Muscle of back (tissue), 11 donors: ENCODE measurements around the gene EIF3A. TPM values are rescaled to one million over a fixed set of nuclear protein-coding genes. Genes with fewer than 3 reads are reported as not detected.
"Not testable (repeated sequence)": the region's sequence is repeated elsewhere in the genome, so short reads cannot be mapped to it uniquely, and the experiment has no call there.

Experiments used
- DNase-seq, 3 donors: peaks; one replicate each; pipeline versions ENCODE4 v3.0.0 to v3.0.0-alpha.2; 2013
- polyA plus RNA-seq, 10 donors: library from polyadenylated mRNA; unstranded; fragments of 120-200 nt; gene quantifications; one replicate each; pipeline ENCODE4 v1.2.1, GENCODE V29; 2013; ENCODE audit not compliant: insufficient read length in 10 of 10

Gene EIF3A
- polyA plus RNA-seq, 10 donors = 122 to 160 (median 132) TPM

GRCh38 chr10:119058010-119058409 is 22.6 kb downstream of the EIF3A start:
- DNase-seq = no peak

- no peak for DNase-seq
Observed at GRCh38 chr10:119055472-119055871, 25.1 kb downstream of the EIF3A start.

DNA sequence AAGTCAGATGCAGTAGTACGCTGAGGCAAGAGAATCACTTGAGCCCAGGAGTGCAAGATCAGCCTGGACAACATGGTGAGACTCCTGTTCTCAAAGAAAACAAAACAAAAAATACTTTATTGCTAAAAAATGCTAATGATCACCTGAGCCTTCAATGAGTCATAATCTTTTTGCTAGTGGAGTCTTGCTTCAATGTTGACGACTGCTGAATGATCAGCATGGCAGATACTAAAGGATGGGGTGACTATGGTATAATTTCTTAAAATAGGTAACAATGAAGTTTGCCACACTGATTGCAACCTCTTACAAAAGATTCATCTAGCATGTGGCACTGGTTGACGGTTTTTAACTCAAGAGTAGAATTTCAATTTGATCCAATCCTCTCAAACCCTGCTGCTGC is 28.8 kb downstream of the EIF3A start:
- no peak for DNase-seq

DNA sequence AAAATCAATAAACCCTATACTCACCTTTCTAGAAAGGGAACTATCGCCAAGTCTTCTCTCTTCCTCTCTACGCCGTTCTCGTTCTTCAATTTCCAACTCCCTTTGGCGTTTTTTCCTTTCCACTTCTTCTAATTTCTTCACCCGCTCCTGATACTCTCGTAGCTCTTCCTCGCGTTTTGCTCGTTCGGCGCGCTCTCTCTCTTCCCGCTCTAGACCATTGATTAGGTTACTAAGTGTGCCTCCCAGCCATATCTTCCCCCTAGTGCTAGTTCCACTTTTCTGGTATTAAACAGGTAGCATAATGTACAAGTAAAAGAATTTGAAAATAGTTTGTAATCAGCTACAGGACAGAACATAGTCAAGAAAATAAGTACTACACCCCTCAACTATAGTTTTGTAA is 30.8 kb downstream of the EIF3A start:
- no peak for DNase-seq

DNA sequence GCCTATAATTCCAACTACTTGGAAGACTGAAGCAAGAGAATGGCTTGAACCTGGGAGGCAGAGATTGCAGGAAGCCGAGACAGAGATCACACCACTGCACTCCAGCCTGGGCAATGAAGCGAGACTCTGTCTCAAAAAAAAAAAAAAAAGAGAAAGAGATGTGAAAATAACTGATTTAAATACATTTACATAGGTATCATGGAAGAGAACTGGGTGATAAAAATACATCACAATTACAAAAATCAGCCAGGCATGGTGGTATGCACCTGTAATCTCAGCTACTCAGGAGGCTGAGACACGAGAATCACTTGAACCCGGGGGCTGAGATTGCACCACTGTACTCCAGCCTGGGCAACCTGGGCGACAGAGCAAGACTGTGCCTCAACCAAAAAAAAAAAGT is 31.3 kb downstream of the EIF3A start:
- DNase-seq = no peak

DNA sequence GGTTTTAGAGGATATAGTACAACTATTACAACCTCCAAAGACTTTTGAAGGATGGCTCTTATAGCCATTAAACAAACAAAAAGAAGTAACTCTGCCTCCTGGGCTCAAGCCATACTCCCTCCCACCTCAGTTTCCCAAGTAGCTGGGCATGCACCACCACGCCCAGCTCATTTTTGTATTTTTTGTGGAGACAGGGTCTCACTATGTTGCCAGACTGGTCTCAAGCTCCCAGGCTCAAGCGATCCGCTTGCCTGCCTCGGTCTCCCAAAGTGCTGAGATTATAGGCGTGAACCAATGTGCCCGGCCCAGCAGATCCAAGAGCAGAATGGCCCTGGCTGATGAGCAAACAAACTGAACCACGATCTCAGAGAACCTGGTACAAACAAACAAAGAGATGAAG is 35.1 kb downstream of the EIF3A start:
- no peak for DNase-seq

DNA sequence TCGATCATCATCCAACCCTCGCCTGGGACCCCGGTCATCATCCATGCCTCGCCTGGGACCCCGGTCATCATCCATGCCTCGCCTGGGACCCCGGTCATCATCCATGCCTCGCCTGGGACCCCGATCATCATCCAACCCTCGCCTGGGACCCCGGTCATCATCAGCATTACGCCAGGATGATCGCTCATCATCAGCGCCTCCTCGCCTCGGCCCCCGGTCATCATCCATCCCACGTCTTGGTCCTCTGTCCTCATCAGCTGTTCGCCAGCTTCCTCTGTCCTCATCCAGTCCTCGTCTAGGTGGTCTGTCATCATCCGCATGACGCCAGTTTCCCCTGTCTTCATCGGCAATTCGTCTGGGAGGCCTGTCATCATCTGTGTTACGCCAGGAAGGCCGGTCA is 38.4 kb downstream of the EIF3A start:
- no peak for DNase-seq

DNA sequence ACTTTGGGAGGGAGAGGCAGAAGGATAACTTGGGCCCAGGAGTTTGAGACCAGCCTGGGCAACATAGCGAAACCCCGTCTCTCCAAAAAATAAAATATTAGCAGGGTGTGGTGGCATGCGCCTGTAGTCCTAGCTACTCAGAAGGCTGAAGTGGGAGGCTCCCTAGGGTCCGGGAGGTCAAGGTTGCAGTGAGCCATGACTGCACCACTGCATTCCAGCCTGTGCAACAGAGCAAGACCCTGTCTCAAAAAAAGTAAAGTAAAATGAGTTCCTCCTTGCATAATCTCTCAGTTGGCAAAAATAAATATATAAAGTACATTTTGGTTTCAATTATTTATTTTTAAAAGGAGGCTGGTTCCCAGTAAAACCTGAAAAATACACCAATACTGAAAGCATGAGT is 39.3 kb downstream of the EIF3A start:
- DNase-seq = no peak

DNA sequence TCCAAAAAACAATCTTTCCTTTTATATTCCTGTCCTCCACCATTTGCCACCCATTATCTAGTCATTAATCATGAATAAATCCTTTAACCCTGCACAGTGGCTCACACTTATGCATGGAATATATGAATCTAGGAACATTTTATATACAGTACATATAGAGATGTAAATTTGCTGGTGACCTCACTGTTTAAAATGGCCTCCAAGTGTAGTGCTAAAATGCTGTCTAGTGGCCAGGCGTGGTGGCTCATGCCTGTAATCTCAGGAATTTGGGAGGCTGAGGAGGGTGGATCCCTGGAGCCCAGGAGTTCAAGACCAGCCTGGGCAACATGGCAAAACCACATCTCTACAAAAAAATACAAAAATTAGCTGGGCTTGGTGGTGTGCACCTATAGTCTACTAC is 41.5 kb downstream of the EIF3A start:
- DNase-seq = no peak

GRCh38 chr10:119031496-119032059 is 49.0 kb downstream of the EIF3A start:
- DNase-seq = no peak

- peak in 2 of 3 donors; percentile 11 to 70 for DNase-seq
Observed at GRCh38 chr10:119030421-119031250, 50.0 kb downstream of the EIF3A start.

GRCh38 chr10:119029613-119030420 is 50.8 kb downstream of the EIF3A start, which contains the start of gene NANOS1:
Gene NANOS1, plus strand, starts transcription at chr10:119029714. Its CDS starts 88 bp downstream, at chr10:119029802.
- DNase-seq = peak in 1 of 3 donors; percentile 76

GRCh38 chr10:119028900-119029612 is 51.6 kb downstream of the EIF3A start:
- peak; percentile 84 to 95 (median 93) for DNase-seq

DNA sequence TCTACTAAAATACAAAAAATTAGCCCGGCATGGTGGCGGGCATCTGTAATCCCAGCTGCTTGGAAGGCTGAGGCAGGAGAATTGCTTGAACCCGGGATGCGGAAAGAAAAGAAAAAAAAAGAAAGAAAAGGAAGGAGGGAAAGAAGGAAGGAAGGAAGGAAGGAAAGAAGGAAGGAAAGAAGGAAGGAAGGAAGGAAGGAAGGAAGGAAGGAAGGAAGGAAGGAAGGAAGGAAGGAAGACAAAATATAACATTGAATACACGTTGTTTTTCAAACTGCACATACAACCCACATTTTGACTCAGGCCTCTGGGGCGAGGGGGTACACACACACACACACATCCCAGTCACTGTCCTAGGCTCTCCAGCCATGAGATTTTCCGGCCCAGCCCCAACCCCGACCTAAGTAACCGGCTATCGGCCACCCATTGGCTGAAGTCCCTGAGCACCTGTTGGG is 52.1 kb downstream of the EIF3A start:
- not testable (repeated sequence) for DNase-seq

- no peak for DNase-seq
Observed at GRCh38 chr10:119026301-119027110, 54.1 kb downstream of the EIF3A start.

- no peak for DNase-seq
Observed at GRCh38 chr10:119025776-119026175, 54.8 kb downstream of the EIF3A start.

- peak in 2 of 3 donors; percentile 37 to 42 for DNase-seq
Observed at GRCh38 chr10:119025336-119025735, 55.3 kb downstream of the EIF3A start.

GRCh38 chr10:119024882-119025281 is 55.7 kb downstream of the EIF3A start:
- DNase-seq = no peak

DNA sequence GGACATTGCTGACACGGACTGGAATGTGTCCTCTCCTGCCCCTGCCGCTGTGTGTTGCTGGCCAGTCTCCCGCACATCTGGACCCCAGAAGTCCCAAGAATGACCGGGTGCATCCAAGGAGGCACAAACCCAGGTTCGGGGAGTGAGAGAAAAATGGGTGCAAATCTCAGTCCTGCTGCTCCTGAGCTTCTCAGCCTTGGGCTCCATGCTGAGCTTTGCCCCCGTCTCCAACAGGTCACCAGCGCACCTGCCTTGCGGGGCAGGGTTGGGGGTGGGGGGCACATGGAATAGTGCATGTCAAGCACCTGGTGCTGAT is 57.1 kb downstream of the EIF3A start:
- no peak for DNase-seq

- DNase-seq = peak in 1 of 3 donors; percentile 32
Observed at GRCh38 chr10:119022846-119023552, 57.6 kb downstream of the EIF3A start.

DNA sequence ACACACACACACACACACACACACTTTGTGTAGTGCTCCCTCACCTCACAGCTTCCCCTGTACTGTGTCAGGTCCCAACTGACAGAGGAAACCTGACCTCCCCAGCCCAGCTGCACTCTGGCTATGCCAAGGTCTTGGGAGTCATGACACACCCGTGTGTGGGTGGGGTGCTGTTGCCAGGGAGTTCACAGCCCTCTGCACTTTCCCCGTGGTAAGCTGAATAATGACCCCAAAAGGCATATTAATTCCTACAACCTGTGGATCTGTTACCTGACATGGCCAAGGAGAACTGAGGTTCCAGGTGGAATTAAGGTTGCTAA is 60.0 kb downstream of the EIF3A start:
- no peak for DNase-seq
